OCI-LY3 (cell line): Measurements from ENCODE around the gene RYK.

Experiments
- H2AFZ ChIP-seq: fragments of 200-600, 300-600 bp; shearing (Covaris generic); 2 replicates; pipeline ENCODE4 v1.6.0; 2014; ENCODE audit warnings: antibody characterized with exemption, low read depth, low read length
- H3K27ac ChIP-seq: fragments of 200-600, 300-600 bp; sonication (generic); 2 replicates; pipeline ENCODE4 v1.5.1; 2014; ENCODE audit warnings: mild to moderate bottlenecking, low read length, moderate library complexity, mixed read lengths
- H3K27me3 ChIP-seq: fragments of 200-600, 300-600 bp; sonication (generic); 2 replicates; pipeline ENCODE4 v1.6.1; 2014; ENCODE audit warnings: low read depth, low read length, mixed read lengths
- H3K36me3 ChIP-seq: fragments of 200-600, 300-600 bp; sonication (generic); replicated peaks from 2 replicates; pipeline ENCODE3; 2014; ENCODE audit warnings: low read depth, low read length, mixed read lengths
- H3K4me1 ChIP-seq: fragments of 300-600, 200-600 bp; sonication (generic); 2 replicates; pipeline ENCODE4 v1.6.1; 2014; ENCODE audit warnings: low read length, mixed read lengths
- H3K4me2 ChIP-seq: fragments of 200-600, 300-600 bp; sonication (generic); 2 replicates; pipeline ENCODE4 v1.6.1; 2014; ENCODE audit warnings: low read length, mixed read lengths
- H3K4me3 ChIP-seq: fragments of 300-600, 200-600 bp; sonication (generic); 2 replicates; pipeline ENCODE4 v1.5.1; 2014; ENCODE audit warnings: antibody characterized with exemption, mild to moderate bottlenecking, low read length, moderate library complexity
- H3K79me2 ChIP-seq: fragments of 300-600, 200-600 bp; shearing (Covaris generic); 2 replicates; pipeline ENCODE4 v1.6.1; 2014; ENCODE audit warnings: mild to moderate bottlenecking, low read length, mixed read lengths
- H3K9ac ChIP-seq: fragments of 300-600, 200-600 bp; shearing (Covaris generic); 2 replicates; pipeline ENCODE4 v1.6.0; 2014; ENCODE audit warnings: mild to moderate bottlenecking, low read length, moderate library complexity
- H3K9me3 ChIP-seq: fragments of 200-600, 300-600 bp; shearing (Covaris generic); 2 replicates; pipeline ENCODE4 v1.6.1; 2014; ENCODE audit warnings: low read length, mixed read lengths; ENCODE audit not compliant: insufficient read depth
- H4K20me1 ChIP-seq: fragments of 200-600, 300-600 bp; sonication (generic); 2 replicates; pipeline ENCODE4 v1.6.1; 2016; ENCODE audit warnings: low read length, mixed read lengths; ENCODE audit not compliant: insufficient read depth
- CTCF ChIP-seq: fragments of 200-600, 300-600 bp; sonication (generic); IDR thresholded peaks from 2 replicates; pipeline ENCODE4 v1.5.1; 2014; ENCODE audit warnings: antibody characterized with exemption, low read length, low read depth
- EZH2phosphoT487 ChIP-seq: fragments of 200-600 bp; shearing (Covaris generic); IDR thresholded peaks from 2 replicates; pipeline ENCODE4 v1.6.1; 2018; ENCODE audit warnings: antibody characterized with exemption, mixed run types, low read depth

Gene RYK

GRCh38 chr3:134249296-134249841, 1.3 kb downstream of the RYK start:
- Histone ChIP-seq H3K36me3 (no peaks in the 10 kb centered on the region), H3K4me3 (peak overlapping the region; percentile 94), H2AFZ (no peak overlapping the region), H3K4me1 (peaks cover 19% of the 10 kb centered on the region), H3K9me3 (no peaks in the 10 kb centered on the region), H3K9ac (peak overlapping the region; percentile 73), H3K27ac (no peak overlapping the region), H3K79me2 (peaks cover 54% of the 10 kb centered on the region), H3K4me2 (peak overlapping the region; percentile 88), H3K27me3 (peaks cover 27% of the 10 kb centered on the region), H4K20me1 (peaks cover 62% of the 10 kb centered on the region)
- TF ChIP-seq EZH2phosphoT487 (no peak), CTCF (peak; percentile 25; the same call in 1 of the 2 replicates)

GRCh38 chr3:134244921-134245320, 5.7 kb downstream of the RYK start:
- Histone ChIP-seq H4K20me1 (peaks cover 86% of the 10 kb centered on the region), H3K4me3 (no peak overlapping the region)

GRCh38 chr3:134242649-134243617, 7.7 kb downstream of the RYK start:
- Histone ChIP-seq H4K20me1 (peaks cover 86% of the 10 kb centered on the region), H3K4me1 (peaks cover 20% of the 10 kb centered on the region), H3K9me3 (no peaks in the 10 kb centered on the region), H3K27ac (no peak overlapping the region), H3K36me3 (no peaks in the 10 kb centered on the region), H3K79me2 (peaks cover 77% of the 10 kb centered on the region), H3K4me3 (no peak overlapping the region), H3K9ac (no peak overlapping the region), H3K4me2 (no peak overlapping the region), H3K27me3 (peaks cover 13% of the 10 kb centered on the region), H2AFZ (no peak overlapping the region)
- no peak for TF ChIP-seq EZH2phosphoT487
- TF ChIP-seq CTCF, result no peak

More at GRCh38 chr3:134244921-134245320, 5.7 kb downstream of the RYK start:
- Histone ChIP-seq H3K9me3 (no peaks in the 10 kb centered on the region), H2AFZ (no peak overlapping the region), H3K4me1 (peaks cover 16% of the 10 kb centered on the region), H3K27ac (no peak overlapping the region), H3K27me3 (peaks cover 13% of the 10 kb centered on the region), H3K9ac (no peak overlapping the region), H3K36me3 (no peaks in the 10 kb centered on the region), H3K4me2 (no peak overlapping the region), H3K79me2 (peaks cover 84% of the 10 kb centered on the region)
- TF ChIP-seq CTCF (no peak), EZH2phosphoT487 (no peak)

- H3K27me3 ChIP-seq, result peaks cover 8% of the 10 kb centered on the region
- H3K4me2 ChIP-seq, result peak overlapping the region; percentile 58
- TF ChIP-seq CTCF (no peak), EZH2phosphoT487 (no peak)
- peaks cover 72% of the 10 kb centered on the region for H3K79me2 ChIP-seq
- H3K9me3 ChIP-seq, result no peaks in the 10 kb centered on the region
- H3K36me3 ChIP-seq, result no peaks in the 10 kb centered on the region
- no peak overlapping the region for H2AFZ ChIP-seq
- peaks cover 44% of the 10 kb centered on the region for H3K4me1 ChIP-seq
- H3K27ac ChIP-seq, result no peak overlapping the region
- peak overlapping the region; percentile 15; the same call in 1 of the 2 replicates for H3K4me3 ChIP-seq
- H3K9ac ChIP-seq, result no peak overlapping the region
- peaks cover 82% of the 10 kb centered on the region for H4K20me1 ChIP-seq
These were observed 11.1 kb downstream of the RYK start for GRCh38 chr3:134239538-134239937.
